Suppressor macrophage (primary cell): ENCODE data around the gene KCND3.

Experiments
- DNase-seq, 4 experiments: peaks; one replicate each; pipeline ENCODE4 v3.0.0-alpha.2; 2020 to 2022
- total RNA-seq, 17 experiments: gene quantifications; one replicate each; lab custom pipeline; 2026; ENCODE audit warnings: mixed read lengths in 6 of 17, inconsistent platforms in 3 of 17; lab: John Stamatoyannopoulos, UW

Gene KCND3
- 0 to 8.9 (median 0.05) reads per million in 17 experiments for total RNA-seq

GRCh38 chr1:111989531-111990025, at the start of gene KCND3:
Gene KCND3 (minus strand): TSS chr1:111989668.
- peak in 3 of 4 experiments; percentile 4 to 46 (median 21) for DNase-seq

- DNase-seq = no peak
Measured at GRCh38 chr1:112034277-112034676, 44.8 kb upstream of the KCND3 start.

GRCh38 chr1:112033439-112034120, 44.1 kb upstream of the KCND3 start:
- no peak for DNase-seq

- DNase-seq = no peak
Measured at GRCh38 chr1:112030157-112030556, 40.7 kb upstream of the KCND3 start.

- DNase-seq = no peak
Measured at GRCh38 chr1:112027696-112028095, 38.2 kb upstream of the KCND3 start.

GRCh38 chr1:112026501-112026900, 37.0 kb upstream of the KCND3 start:
- no peak for DNase-seq

GRCh38 chr1:112026016-112026415, 36.5 kb upstream of the KCND3 start:
- no peak for DNase-seq

- no peak for DNase-seq
Measured at GRCh38 chr1:112021263-112021662, 31.8 kb upstream of the KCND3 start.

GRCh38 chr1:112017183-112017582, 27.7 kb upstream of the KCND3 start:
- DNase-seq = no peak

GRCh38 chr1:112012823-112013222, 23.4 kb upstream of the KCND3 start:
- no peak for DNase-seq

- DNase-seq = no peak
Measured at GRCh38 chr1:112011202-112011601, 21.7 kb upstream of the KCND3 start.

GRCh38 chr1:112007169-112007568, 17.7 kb upstream of the KCND3 start:
- DNase-seq = no peak

GRCh38 chr1:112006416-112007025, 17.1 kb upstream of the KCND3 start:
- no peak for DNase-seq

- no peak for DNase-seq
Measured at GRCh38 chr1:112004076-112004475, 14.6 kb upstream of the KCND3 start.

- no peak for DNase-seq
Measured at GRCh38 chr1:112002514-112002913, 13.0 kb upstream of the KCND3 start.

GRCh38 chr1:112001436-112001835, 12.0 kb upstream of the KCND3 start:
- DNase-seq = no peak

GRCh38 chr1:112000048-112000447, 10.6 kb upstream of the KCND3 start:
- no peak for DNase-seq

GRCh38 chr1:111998332-111998731, 8.9 kb upstream of the KCND3 start:
- no peak for DNase-seq

- DNase-seq = no peak
Measured at GRCh38 chr1:111992476-111992875, 3.0 kb upstream of the KCND3 start.

GRCh38 chr1:111990878-111991718, 1.6 kb upstream of the KCND3 start:
- no peak for DNase-seq

GRCh38 chr1:111990026-111990877, 784 bp upstream of the KCND3 start:
- peak in 1 of 4 experiments; percentile 17 for DNase-seq

GRCh38 chr1:111988743-111989453, 570 bp downstream of the KCND3 start:
- no peak for DNase-seq
